ENCODE data around the gene OR4K2.
"Not testable (repeated sequence)": the region's sequence is repeated elsewhere in the genome, so short reads cannot be mapped to it uniquely, and the experiment has no call there.

OR4K2 gene

GRCh38 chr14:19874842-19875241 is at the start of gene OR4K2:
TSS of gene OR4K2 (plus strand) at chr14:19875142. CDS start at chr14:19876268, 1,126 bp downstream.
- DNase-seq (ENCODE audit: low read depth, low spot score), result no peak

GRCh38 chr14:19827626-19828244 is 47.2 kb upstream of the OR4K2 start:
- DNase-seq (ENCODE audit: low read depth, low spot score), result not testable (repeated sequence)

GRCh38 chr14:19828314-19828713 is 46.6 kb upstream of the OR4K2 start:
- no peak for DNase-seq (ENCODE audit: low read depth, low spot score)

GRCh38 chr14:19834203-19834848 is 40.6 kb upstream of the OR4K2 start:
- not testable (repeated sequence) for DNase-seq (ENCODE audit: low read depth, low spot score)

GRCh38 chr14:19838433-19838832 is 36.5 kb upstream of the OR4K2 start:
- no peak for DNase-seq (ENCODE audit: low read depth, low spot score)

GRCh38 chr14:19851365-19851764 is 23.6 kb upstream of the OR4K2 start:
- DNase-seq (ENCODE audit: low read depth, low spot score), result no peak

GRCh38 chr14:19866061-19866669 is 8.8 kb upstream of the OR4K2 start:
- not testable (repeated sequence) for DNase-seq (ENCODE audit: low read depth, low spot score)

GRCh38 chr14:19873178-19873577 is 1.8 kb upstream of the OR4K2 start:
- no peak for DNase-seq (ENCODE audit: low read depth, low spot score)

- DNase-seq (ENCODE audit: low read depth, low spot score), result no peak
Measured at GRCh38 chr14:19878029-19878642, 3.2 kb downstream of the OR4K2 start.

GRCh38 chr14:19895282-19895681 is 20.3 kb downstream of the OR4K2 start:
- DNase-seq (ENCODE audit: low read depth, low spot score), result no peak

- DNase-seq (ENCODE audit: low read depth, low spot score), result no peak
Measured at GRCh38 chr14:19900999-19901398, 26.1 kb downstream of the OR4K2 start.

GRCh38 chr14:19902409-19902808 is 27.5 kb downstream of the OR4K2 start:
- no peak for DNase-seq (ENCODE audit: low read depth, low spot score)

GRCh38 chr14:19906665-19907064 is 31.7 kb downstream of the OR4K2 start:
- no peak for DNase-seq (ENCODE audit: low read depth, low spot score)

GRCh38 chr14:19911114-19911513 is 36.2 kb downstream of the OR4K2 start:
- no peak for DNase-seq (ENCODE audit: low read depth, low spot score)

- no peak for DNase-seq (ENCODE audit: low read depth, low spot score)
Measured at GRCh38 chr14:19917243-19917642, 42.3 kb downstream of the OR4K2 start.

- DNase-seq (ENCODE audit: low read depth, low spot score), result no peak
Measured at GRCh38 chr14:19917955-19918518, 43.1 kb downstream of the OR4K2 start.

GRCh38 chr14:19918553-19919264 is 43.8 kb downstream of the OR4K2 start:
- no peak for DNase-seq (ENCODE audit: low read depth, low spot score)

GRCh38 chr14:19920021-19920657 is 45.2 kb downstream of the OR4K2 start, which contains the start of gene OR4K5:
TSS of gene OR4K5 (plus strand) at chr14:19920607. CDS start at chr14:19920607, 0 bp downstream.
- no peak for DNase-seq (ENCODE audit: low read depth, low spot score)

GRCh38 chr14:19930617-19931016 is 55.7 kb downstream of the OR4K2 start, which contains the start of gene OR4K1:
TSS of gene OR4K1 (plus strand) at chr14:19930917. CDS start at chr14:19935667, 4,750 bp downstream.
- no peak for DNase-seq (ENCODE audit: low read depth, low spot score)
